Pancreas (tissue), 10 donors: ENCODE measurements around the gene MYO7B. TPM values are rescaled to one million over a fixed set of nuclear protein-coding genes. Genes with fewer than 3 reads are reported as not detected.
"Not testable (repeated sequence)": the region's sequence is repeated elsewhere in the genome, so short reads cannot be mapped to it uniquely, and the experiment has no call there.

Experiments used
- ATAC-seq, 4 donors: fragments of 200-7000 bp; cut with Tn5 transposase; one replicate each; pipeline versions ENCODE4 v1.8.0 to v1.9.1; 2020; ENCODE audit warnings: mild to moderate bottlenecking in 4 of 4, moderate library complexity in 4 of 4
- DNase-seq, 6 donors: peaks; one replicate each; pipeline ENCODE4 v3.0.0-alpha.2; 2020
- FAIRE-seq: peaks from 2 replicates; lab custom pipeline; 2012; peaks lifted over from hg19 to GRCh38; lab: Jason Lieb, UNC
- H3K27ac ChIP-seq, 4 donors: fragments of 200-600 bp; sonication (generic); 1 replicate in 3 of 4; 2 replicates in 1 of 4; pipeline versions ENCODE4 v1.5.0 to v1.8.0; 2020
- H3K27me3 ChIP-seq, 4 donors: fragments of 200-600 bp; one replicate each; pipeline ENCODE4 v1.8.0; 2021
- H3K36me3 ChIP-seq, 3 donors: fragments of 200-600 bp; sonication (generic) in 1 of 3; one replicate each; pipeline versions ENCODE4 v1.5.0 to v1.8.0; 2020 to 2021
- H3K4me1 ChIP-seq, 3 donors: fragments of 200-600 bp; one replicate each; pipeline ENCODE4 v1.8.0; 2021
- H3K4me3 ChIP-seq, 4 donors: fragments of 200-600 bp; sonication (generic) in 2 of 4; one replicate each; pipeline versions ENCODE4 v1.5.0 to v1.8.0; 2020 to 2021
- H3K9me3 ChIP-seq, 4 donors: fragments of 200-600 bp; one replicate each; pipeline ENCODE4 v1.8.0; 2021
- WGBS, 2 donors: extraction: QIAGEN DNeasy Blood & Tissue Kit; methylation state at CpG; one replicate each; pipeline ENCODE4 v1.1.7; 2013; 5-methylcytosine and 5-hydroxymethylcytosine counted together
- intact Hi-C, 3 donors: fragments of 100-400 bp; cut with DNase I; formaldehyde crosslinking; loops; one replicate each; pipeline versions ENCODE4 v1.11.1 to v1.14.2; 2022
- polyA plus RNA-seq, 2 donors: library from polyadenylated mRNA; stranded (reverse); fragments of 200-250 nt; gene quantifications; one replicate each; pipeline ENCODE4 v1.2.3, GENCODE V29; 2013
- total RNA-seq, 6 donors: library from RNA; stranded (reverse); fragmentation: NEBNext Ultra II Directional in 4 of 6; extraction: Animal tissue kit (Norgen Biotek cat#: 25700) in 4 of 6; gene quantifications; one replicate each; pipeline versions ENCODE4 v1.2.1 to v1.2.4, GENCODE V29; 2021 to 2023
- TF ChIP-seq, protein P1 (sequence below), 4 donors: fragments of 200-600 bp; sonication (generic) in 3 of 4; IDR thresholded peaks; one replicate each; pipeline versions ENCODE4 v1.5.0 to v1.8.0; 2021; ENCODE audit warnings: antibody characterized with exemption in 4 of 4
- donor health status: healthy with polysubstance abuse.
- donor health status: DM: no; HTN: no; CAD: no; lungs with moderate emphysema.
- donor health status: DM: no; HTN: no; CAD: no.
- donor health status: control.
- donor health status: control.
- donor health status: Bipolar disorder and iron deficiency.
- donor health status: DM: yes; HTN: yes; CAD: no.
- donor health status: DM: no; HTN: no; CAD: no.
- donor health status: DM: no; HTN: no; CAD: no.
- donor health status: DM: yes; HTN: yes; CAD: no.

Gene MYO7B
- total and polyA plus RNA-seq, 8 donors: 0.12 to 1.5 (median 0.83) TPM

DNA sequence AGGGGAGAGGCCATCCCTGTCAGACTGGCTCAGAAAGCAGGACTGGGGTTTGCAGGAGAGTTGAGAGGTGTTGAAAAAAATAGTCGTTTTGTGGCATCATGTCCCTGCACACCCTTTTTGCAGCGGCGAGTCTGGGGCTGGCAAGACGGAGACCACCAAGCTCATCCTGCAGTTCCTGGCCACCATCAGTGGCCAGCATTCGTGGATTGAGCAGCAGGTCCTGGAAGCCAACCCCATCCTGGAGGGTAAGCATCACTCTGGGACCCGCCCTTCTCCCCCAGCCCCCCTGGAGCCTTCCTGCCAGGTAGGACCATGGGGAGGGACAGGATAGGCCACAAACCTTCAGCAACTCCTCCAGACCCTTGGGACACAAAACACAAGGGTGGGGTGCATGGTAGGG lies 34.2 kb downstream of the MYO7B start:
- no peak overlapping the region for H3K27ac ChIP-seq
- H3K4me3 ChIP-seq: no peak overlapping the region
- no peak for FAIRE-seq
- peak in 1 of 6 donors; percentile 38 for DNase-seq
- intact Hi-C loops: no loop called here
- H3K36me3 ChIP-seq: no peaks in the 10 kb centered on the region
- H3K4me1 ChIP-seq: no peaks in the 10 kb centered on the region
- TF ChIP-seq, protein P1, sequence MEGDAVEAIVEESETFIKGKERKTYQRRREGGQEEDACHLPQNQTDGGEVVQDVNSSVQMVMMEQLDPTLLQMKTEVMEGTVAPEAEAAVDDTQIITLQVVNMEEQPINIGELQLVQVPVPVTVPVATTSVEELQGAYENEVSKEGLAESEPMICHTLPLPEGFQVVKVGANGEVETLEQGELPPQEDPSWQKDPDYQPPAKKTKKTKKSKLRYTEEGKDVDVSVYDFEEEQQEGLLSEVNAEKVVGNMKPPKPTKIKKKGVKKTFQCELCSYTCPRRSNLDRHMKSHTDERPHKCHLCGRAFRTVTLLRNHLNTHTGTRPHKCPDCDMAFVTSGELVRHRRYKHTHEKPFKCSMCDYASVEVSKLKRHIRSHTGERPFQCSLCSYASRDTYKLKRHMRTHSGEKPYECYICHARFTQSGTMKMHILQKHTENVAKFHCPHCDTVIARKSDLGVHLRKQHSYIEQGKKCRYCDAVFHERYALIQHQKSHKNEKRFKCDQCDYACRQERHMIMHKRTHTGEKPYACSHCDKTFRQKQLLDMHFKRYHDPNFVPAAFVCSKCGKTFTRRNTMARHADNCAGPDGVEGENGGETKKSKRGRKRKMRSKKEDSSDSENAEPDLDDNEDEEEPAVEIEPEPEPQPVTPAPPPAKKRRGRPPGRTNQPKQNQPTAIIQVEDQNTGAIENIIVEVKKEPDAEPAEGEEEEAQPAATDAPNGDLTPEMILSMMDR (IDR thresholded peaks at IDR 0.05): no peak
- H3K9me3 ChIP-seq: no peaks in the 10 kb centered on the region
- WGBS, 2 donors: 65 to 70% methylated on average over 6 of the region's 6 CpGs
- no peaks in the 10 kb centered on the region for H3K27me3 ChIP-seq
- no peak for ATAC-seq

DNA sequence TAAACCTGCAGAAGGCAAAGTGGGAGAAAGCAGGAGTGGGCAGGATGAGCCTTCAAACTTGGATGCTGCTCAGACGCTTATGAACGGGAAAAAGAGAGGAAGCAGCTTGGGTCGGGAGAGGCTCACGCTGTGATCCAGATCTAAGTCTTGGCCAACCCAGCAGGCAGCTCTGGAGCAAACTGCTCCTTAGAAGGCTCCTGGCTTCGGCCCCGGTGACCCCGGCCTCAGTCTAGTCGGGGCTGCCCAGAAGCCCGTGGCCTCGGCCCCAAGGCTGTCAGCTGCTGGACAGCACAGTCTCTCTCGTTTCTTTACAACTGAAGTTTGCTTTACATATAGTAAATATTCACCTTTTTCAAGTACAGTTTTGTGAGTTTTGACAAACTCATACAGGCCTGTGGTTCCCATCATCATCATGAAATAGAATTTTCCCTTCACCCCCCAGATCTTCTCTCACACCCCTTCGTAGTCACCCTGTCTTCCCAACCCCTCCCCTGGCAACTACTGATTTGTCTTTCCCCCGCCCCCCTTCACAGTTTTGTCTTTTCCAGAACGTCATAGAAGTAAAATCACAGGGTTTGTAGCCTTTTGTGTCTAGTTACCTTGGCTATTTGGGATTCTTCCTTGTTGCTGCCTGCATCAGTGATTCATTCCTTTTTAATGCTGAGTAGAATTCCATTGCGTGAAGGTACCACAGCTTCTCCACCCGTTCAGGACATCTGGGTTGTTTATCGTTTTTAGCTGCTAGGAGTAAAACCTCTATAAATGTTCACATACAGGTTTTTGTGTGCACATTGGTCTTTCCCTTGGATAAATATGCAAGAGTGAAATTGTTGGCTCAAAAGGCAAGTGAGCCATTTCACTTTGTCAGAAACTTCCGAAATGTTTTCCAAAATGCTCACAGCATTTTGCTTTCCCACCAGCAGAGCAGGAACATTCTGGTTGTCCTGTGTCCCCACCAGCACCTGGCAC lies 35.1 kb downstream of the MYO7B start:
- Histone ChIP-seq H3K27me3 (no peaks in the 10 kb centered on the region), H3K27ac (no peak overlapping the region), H3K9me3 (no peaks in the 10 kb centered on the region), H3K4me1 (no peaks in the 10 kb centered on the region), H3K4me3 (no peak overlapping the region), H3K36me3 (no peaks in the 10 kb centered on the region)
- ATAC-seq: peak in 1 of 4 donors; percentile 57
- intact Hi-C loops: no loop called here
- no peak for FAIRE-seq
- TF ChIP-seq, protein P1 (IDR thresholded peaks at IDR 0.05): no peak
- WGBS, 2 donors: 52 to 59% methylated on average over 18 of the region's 18 CpGs
- peak in 1 of 6 donors; percentile 47 for DNase-seq

DNA sequence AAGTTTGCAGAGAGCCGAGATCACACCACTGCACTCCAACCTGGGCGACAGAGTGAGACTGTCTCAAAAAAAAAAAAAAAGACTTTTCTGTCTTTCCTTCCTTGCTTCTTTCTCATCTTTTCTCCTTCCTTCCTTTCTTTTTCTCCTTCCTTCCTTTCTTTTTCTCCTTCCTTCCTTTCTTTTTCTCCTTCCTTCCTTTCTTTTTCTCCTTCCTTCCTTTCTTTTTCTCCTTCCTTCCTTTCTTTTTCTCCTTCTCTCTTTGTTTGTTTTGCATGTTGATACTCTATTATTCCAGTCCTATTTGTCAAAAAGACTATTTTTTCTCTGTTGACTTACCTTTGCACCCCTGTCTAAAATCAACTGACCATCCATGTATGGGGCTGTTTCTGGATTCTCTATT lies 36.9 kb downstream of the MYO7B start:
- DNase-seq, H3K4me3 ChIP-seq, FAIRE-seq, H3K4me1 ChIP-seq, H3K27me3 ChIP-seq, intact Hi-C loops, H3K9me3 ChIP-seq, H3K36me3 ChIP-seq, ATAC-seq, H3K27ac ChIP-seq: not testable (repeated sequence)
- WGBS, 2 donors: 84 to 91% methylated on average over 1 to 2 of the region's 2 CpGs

DNA sequence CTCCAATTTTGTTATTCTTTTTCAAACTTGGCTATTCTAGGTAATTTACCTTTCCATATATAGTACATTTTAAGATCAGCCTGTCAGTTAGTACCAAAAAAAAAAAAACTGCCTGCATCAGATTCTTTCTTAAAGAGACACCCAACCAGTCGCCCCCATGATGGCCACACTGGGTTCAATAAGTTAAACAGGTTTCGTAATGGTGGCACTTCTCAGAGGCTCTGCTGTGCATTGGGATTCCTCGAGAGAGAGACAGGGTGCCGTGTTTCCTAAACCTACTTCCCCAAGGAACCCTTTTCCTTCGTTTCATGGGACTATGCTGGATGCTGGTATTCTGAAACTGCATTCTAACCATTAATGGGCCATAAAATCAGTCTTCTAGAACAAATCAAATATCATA lies 37.4 kb downstream of the MYO7B start:
- intact Hi-C loops: no loop called here

DNA sequence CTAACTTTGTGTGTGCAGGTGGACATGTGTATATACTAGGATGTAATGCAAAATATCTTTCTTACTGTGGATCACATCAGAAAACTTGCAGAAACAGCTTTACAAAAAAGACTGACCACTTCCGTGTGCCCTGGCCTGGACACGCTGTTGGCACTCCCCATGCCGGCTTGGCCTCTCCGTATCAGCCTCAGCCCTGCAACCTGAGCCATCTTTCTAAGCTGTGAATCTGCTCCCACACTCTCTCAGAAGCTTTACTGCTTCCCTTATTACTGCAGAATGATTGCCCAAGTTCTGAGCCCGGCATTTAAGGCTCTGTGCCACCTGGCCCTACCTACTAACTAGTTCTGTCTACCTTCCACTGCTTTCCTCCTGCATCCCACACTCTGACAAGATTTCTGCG lies 37.8 kb downstream of the MYO7B start:
- H3K27me3 ChIP-seq: no peaks in the 10 kb centered on the region
- no peak overlapping the region for H3K27ac ChIP-seq
- DNase-seq (no peak), FAIRE-seq (no peak), ATAC-seq (no peak)
- H3K4me3 ChIP-seq: no peak overlapping the region
- intact Hi-C loops: no loop called here
- TF ChIP-seq, protein P1 (IDR thresholded peaks at IDR 0.05): no peak
- H3K9me3 ChIP-seq: no peaks in the 10 kb centered on the region
- no peaks in the 10 kb centered on the region for H3K4me1 ChIP-seq
- WGBS, 2 donors: 86 to 92% methylated on average over 6 of the region's 6 CpGs
- no peaks in the 10 kb centered on the region for H3K36me3 ChIP-seq

More for the DNA sequence above, 37.4 kb downstream of the MYO7B start:
- FAIRE-seq (no peak), DNase-seq (no peak), ATAC-seq (no peak)
- H3K9me3 ChIP-seq: no peaks in the 10 kb centered on the region
- 68 to 75% methylated on average over 5 of the region's 5 CpGs for WGBS, 2 donors
- TF ChIP-seq, protein P1 (IDR thresholded peaks at IDR 0.05): no peak
- H3K27me3 ChIP-seq: no peaks in the 10 kb centered on the region
- no peak overlapping the region for H3K27ac ChIP-seq
- no peak overlapping the region for H3K4me3 ChIP-seq
- H3K36me3 ChIP-seq: no peaks in the 10 kb centered on the region
- H3K4me1 ChIP-seq: no peaks in the 10 kb centered on the region
